GM19455 (cell line): ENCODE measurements around the gene RFX2.
"Not testable (repeated sequence)": the region's sequence is repeated elsewhere in the genome, so short reads cannot be mapped to it uniquely, and the experiment has no call there.

Experiments
- ATAC-seq: cut with Tn5 transposase; IDR thresholded peaks from one replicate; pipeline ENCODE4 v1.9.1; 2021; ENCODE audit not compliant: unreplicated experiment

RFX2 gene

DNA sequence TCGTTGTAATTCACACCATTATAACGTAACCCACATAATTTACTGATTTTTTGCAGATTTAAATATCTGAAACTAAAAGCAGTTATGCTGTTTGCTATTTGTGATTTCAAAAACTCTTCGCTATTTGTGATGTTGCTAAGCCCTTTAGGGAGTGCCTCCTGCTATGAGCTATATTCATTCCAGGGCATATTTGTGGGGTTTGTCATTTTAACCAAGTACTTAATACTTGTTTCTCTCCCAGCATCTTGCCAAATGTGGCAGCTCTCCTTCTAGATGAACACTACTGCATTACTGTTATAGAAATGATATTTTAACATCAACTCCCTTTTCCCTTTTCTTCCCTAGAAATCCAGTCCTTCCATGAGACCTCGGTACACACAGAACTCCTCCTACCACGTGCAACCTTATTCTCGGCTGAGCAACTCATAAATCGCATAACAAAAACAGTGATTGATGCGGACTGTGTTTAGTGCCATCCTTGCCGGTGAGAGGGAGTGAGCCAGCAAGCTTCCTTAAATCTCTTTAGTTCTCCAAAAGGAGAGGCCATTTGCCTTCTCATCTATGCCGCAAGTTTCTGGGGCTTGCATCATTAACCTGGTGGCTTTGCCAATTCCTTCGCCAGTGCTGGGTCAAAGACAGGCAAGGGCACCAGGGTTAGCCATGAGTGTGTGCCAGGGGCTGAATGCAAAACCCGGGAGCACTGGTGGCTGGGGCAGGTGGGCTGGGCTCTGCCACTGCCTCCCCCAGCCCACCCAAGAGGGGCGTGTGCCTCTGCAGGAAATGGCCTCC lies 33.4 kb downstream of the RFX2 start:
- ATAC-seq: no peak

DNA sequence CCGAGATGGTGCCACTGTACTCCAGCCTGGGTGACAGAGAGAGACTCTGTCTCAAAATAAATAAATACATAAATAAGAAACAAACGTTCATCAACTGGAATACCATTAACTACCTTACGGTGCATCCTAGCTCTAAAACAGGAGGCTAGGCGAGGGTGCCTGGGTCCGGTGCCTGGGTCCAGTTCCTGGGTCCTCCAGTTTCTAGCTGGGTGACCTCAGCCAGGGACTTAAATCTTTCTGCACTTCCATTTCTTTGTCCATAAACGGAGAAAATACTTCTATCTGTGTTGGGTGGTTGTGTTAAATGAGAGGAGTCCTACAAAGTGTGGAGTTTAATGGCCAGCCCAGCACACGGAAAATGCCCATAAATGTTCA lies 34.0 kb downstream of the RFX2 start:
- ATAC-seq: no peak

DNA sequence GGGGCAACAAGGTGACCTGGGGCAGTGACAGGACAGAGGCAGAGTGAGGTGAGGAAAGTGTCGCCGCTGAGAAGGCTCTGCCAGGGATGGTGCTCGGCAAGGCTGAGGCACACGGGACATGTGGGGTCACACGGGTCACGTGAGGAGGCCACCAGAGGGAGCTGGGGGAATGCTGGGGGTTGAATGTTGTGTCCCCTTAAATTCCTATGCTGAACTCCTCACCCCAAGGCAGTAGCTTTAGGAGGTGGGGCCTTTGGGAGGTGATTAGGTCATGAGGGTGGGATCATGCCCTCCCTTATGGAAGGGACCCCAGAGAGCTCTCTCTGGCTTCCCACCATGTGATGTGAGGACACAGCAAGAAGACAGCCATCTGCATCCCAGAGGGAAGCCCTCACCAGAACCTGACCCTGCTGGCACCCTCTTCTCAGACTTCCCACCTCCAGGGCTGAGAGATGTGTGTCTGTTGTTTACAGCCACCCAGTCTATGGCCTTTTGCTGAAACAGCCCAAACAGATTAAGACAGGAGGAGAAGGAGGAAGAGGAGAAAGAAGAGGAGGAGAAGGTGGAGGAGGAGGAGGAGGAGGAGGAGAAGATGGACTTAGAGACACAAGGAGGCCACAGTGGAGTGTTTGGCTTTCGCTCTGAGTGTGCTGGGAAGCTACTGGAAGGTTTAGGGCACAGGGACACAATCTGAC lies 35.4 kb downstream of the RFX2 start:
- ATAC-seq: no peak

DNA sequence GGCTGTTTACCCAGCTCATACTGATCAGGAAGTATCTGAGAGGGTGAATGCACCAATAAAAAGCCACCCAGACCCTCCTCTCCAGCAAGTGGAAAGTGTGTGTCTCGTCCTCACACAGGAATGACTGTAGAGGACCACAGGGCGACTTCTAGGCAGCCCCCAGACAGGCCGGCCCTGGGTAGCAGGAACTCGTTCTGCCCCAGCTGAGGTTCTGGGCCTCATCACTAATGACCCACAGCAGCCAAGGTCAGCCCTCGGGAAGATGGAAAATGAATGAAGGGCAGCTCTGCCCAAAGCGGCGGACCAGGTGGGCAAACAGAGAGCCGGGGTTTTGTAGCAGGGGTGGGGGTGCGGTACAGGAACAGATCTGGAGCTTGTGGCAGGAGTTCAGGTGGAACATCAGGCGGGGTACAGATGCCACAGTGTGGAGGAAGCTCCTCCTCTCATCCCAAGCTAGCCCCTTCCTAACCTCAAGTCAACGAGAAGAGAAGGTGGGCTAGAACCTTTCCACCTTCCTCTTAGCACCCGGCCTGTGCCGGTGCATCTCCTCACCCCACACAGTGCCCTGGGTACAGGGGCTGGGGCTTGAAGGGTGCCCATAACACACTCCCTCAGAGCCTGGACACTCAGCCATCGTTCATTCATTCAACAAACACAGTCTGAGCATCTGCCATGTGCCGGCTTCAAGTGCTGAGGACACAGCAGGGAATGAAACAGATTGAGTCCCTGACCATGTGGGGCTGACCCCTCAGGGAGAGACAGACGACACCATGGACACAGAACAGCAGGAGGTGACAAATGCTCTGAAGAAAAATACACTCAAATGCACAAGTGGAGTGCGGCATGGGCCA lies 36.2 kb downstream of the RFX2 start:
- ATAC-seq: no peak

DNA sequence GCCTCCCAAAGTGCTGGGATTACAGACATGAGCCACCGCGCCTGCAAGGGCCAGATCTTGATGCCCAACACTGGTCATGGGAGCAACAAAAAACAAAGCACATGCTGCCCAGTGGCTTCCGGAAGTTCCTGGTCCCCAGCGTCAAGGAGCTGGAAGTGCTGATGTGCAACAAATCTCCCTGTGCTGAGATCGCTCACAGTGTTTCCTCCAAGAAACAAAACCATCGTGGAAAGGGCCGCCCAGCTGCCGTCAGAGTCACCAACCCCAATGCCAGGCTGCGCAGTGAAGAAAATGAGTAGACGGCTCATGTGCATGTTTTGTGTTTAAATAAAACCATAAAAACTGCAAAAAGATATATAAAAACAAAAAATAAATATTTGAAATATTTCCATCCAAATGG lies 37.1 kb downstream of the RFX2 start:
- ATAC-seq: not testable (repeated sequence)

DNA sequence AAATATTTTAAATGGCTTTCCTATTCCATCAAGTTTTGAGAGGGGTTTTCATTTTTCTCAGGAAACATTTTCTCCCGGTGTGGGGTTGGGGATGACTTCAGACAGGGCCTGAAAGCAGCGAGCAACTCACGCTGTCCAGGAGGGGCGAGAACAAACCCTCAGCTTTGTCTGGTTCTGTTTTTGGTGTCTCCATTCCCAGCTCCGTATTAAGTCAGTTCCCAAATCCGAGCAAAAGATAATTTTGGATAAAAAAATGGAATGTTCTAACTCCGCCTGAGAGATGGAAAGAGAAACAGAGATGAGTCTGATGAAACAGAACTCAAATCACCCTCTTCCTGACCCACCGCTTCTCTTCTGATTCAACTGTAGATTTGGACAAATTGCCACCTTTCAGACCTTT lies 38.4 kb downstream of the RFX2 start:
- no peak for ATAC-seq

DNA sequence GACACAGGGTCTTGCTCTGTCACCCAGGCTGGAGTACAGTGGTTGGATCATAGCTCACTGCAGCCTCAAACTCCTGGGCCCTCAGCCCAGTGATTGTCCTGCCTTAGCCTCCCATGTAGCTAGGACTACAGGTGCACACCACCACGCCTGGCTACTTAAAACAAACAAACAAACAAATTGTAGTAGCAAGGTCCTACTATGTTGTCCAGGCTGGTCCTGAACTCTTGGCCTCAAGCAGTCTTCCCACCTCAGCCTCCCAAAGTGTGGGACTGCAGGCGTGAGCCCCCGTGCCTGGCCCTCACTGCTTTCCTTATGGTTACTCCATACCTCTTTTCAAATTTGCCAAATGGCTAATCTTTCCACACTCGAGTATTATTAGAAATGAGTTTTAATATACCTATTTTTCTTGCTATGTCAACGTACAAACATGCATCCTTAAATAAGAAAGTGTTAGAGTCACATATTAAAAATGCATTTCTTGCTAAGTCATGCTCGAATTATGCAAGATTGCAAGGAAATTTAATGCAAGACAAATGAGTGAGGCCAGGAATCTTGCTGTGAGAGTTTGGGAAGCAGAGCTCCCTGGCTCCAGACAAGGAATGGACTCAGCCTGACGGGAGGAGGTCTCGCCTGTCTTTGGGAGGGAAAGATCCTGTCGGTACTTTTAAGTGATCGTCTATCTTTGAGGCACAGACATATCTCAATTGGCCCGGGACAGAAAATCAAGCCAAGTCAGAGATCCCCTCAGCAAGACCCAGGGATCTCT lies 39.4 kb downstream of the RFX2 start:
- ATAC-seq: no peak

DNA sequence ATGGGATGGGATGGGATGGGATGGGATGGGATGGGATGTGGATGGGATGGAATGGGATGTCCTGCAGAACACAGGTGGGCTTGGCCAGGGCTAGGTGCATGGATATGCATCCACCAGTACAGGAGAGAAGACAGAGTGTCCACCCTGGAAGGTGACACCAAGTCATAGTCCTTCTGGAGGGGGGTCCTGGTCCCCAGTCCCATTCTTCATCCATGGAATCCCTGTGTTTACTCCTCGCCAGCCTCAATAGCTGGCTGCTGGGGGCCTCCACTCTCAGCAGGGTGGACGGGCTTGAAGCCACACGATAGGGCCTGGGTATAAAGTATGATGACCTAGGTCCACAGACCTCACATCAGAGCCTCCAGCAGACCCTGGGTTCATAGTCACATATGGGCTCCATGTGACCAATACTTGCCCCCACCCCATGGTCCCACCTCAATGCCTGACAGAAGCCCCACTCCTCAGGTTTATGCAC lies 40.1 kb downstream of the RFX2 start:
- ATAC-seq: no peak

DNA sequence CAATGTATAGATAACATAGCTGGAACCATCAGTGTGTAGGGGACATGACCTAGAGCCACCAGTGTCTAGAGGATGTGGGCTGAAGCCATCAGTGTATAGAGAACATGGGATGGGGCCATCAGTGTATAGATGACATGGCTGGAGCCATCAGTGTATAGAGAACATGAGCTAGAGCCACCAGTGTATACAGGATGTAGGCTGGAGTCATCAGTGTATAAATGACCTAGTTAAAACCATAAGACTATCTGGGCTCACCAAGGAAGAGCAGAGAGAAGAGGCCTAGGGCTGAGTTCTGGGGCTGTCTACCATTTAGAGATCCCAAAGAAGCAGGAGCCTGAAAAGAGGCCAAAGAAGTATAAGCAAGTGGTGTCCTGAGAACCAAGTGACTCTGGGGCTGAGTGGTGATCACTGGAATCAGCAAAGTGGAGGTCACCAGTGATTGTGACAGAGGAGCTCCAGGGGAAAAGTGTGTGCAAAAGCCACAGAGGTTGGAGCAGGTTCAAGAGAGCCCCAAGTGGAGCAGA lies 41.0 kb downstream of the RFX2 start:
- ATAC-seq: no peak

DNA sequence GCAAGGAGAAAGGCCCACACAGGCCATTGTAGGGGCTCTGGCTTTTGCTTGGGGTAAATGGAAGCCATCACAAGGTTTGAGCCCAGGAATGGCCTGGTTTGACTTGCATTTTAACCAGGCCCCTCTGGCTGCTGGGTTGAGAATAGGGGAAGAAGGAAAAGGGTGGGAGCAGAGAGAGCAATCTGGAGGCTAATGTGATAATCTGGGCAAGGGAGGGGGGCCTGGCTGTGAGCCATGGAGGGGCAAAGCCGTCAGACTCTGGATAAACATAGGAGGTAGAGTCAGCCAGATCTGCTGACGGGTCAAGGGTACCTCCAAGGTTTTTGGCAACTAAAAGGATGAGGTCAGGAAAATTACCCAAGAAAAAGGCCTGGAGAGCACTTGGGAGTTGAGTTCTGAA lies 41.6 kb downstream of the RFX2 start:
- no peak for ATAC-seq

DNA sequence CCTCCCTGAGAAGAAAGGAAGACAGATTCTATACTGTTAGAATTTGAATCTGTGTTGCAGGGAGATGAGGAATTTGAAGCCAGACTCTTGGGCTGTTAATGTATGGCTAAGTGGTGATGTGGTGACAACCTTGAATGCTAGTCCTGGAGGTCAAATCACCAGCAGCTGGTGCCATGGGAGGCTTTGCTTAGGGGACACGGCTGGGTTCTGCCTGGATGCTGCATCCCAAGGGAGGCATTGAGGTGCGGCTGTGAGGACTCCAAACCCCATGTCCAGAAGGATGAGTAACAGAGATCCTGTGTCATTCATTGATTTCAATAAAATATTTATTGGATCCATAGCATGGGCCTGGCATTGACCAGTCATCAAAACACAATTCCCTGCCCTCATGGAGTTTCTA lies 42.3 kb downstream of the RFX2 start:
- ATAC-seq: no peak

DNA sequence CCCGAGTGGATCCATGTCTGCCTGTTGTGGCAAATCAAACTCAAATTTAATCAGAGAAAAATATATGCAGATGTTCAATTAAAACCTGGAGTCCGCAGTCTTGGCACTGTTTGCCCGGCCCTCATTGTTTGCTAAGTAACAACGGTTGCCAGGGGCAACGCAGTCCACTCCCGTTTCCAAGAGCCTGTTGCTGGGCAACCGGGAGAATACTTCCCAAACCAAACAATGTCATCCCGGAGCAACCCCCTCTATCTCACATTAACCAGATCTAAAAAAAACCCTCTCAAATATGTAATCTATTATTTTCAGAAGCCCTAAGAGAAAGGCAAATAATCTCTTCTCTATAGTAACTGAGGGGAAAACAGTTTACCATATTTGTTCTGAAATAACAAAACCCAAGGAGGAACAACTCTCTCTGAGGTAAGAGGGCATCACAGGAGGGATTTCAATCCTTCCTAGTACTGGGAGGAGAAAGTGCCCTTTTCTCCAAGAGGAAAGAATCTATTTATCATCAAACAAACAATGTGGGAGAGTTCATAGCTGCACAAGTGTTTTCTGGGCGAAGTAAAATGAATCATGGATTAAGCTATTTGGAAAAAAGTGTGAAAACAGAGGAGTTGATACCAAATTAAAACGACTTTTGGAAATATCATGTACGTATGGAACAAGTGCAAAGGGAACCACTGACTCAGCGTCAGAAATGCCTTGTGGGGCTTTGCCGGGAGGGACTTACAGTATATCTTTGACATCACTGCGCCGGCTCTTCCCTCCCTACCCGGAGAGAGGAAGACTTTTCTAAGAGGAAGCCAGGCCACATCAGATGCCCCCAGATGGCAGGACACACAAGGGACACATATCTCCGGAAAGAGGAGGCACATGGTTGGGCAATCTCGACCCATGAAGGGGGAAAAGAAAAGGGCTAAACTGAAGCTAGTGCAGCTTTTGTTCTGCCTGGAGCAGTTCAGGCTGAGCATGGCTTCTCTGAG lies 43.3 kb downstream of the RFX2 start:
- no peak for ATAC-seq

DNA sequence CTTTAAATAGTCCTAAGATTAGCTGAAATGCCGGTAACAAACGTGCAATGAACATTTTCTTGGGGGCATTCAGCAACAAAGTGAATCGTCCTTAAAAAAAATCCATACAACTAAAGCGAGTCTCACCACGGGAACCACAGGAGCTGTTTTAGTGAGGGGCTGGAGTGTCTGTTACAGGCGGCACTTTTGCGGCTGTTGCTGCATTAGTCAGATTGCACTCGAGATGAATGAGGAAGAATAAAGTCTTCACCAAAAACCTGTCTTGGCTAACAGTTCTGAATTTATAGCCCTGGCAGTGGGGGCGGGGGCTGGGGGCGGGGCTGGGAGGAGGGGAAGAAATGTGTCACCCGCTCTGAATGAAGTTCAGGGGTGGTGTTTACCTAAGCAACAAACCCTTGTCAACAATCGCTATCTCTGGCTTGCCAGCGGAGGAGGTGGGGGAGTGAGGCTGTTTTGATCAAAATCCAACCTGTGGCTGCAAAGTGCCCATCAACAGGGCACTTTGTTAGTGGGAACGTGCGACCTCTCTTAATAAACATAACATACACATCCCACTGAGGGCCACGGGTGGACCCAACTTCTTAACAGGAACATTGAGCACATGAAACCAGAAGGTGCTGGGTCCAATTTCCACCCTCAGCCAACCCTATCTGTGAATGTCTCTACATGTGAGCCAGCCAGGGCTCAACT lies 44.5 kb downstream of the RFX2 start:
- no peak for ATAC-seq

DNA sequence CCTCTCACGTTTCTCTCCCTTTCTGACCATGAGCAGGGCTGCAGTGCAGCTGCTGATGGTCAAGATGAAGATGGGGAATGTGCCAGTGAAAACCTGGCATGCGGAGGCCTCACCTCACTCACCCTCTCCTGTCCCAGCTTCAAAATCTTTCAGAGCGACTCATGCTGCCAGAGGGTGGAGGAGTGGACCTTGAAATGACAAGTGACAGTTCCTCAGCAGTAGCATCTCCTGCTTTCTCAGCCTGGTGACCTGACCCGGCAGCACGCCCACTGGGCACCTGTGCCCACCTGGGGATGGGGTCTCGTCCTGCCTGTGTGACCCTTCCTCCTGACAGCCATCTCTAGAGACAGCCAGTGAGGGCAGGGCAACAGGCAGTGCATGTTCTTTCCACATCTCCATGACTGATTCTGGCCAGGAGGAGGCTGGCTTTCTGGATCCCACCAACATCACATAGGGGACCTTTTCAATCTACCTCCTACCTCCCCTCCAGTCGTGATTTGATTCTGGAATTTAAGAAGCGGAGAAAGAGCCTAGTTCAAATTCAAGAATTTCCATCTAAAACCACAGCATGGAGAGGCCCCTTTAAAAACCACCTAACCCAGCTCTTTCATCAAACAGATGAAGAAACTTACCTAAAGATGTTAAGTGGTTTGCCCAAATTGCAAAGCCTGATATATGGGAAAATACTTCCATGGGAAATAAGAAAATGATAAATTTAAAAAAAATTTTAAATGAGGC lies 45.8 kb downstream of the RFX2 start:
- ATAC-seq: no peak

DNA sequence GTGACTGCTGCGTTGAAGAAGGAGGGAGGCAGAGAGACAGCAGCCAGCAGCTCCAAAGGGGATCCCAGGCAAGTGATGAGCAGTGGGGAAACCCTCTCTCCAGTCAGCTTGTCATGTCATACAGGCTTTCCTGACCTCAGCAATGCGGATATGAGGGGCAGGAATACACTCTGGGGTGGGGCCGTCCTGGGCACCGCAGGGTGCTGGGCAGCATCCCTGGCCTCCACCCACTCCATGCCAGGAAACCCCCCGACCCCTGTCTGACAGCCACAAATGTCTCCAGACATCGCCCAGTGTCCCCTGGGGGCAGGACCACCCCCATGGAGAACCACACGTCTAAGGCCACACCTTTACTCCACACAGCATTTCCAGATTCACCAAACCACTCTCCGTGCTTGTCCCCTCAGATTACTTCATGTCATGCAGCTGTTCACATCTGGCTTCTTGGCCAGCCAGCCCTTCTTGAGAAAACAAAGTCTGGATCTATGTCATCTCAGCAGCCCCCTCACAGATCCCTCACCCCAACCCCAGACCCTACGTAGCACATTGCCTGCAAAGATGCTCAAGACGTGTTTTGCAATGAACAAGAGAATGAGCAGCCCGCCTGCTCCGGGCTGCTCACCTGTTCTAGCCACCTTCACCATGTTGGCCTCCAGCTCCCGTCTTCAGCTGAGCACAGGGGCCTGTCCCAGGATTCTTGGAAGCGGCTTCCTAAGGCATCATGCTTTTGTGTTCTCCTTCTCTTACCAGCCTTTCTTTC lies 46.5 kb downstream of the RFX2 start:
- no peak for ATAC-seq

DNA sequence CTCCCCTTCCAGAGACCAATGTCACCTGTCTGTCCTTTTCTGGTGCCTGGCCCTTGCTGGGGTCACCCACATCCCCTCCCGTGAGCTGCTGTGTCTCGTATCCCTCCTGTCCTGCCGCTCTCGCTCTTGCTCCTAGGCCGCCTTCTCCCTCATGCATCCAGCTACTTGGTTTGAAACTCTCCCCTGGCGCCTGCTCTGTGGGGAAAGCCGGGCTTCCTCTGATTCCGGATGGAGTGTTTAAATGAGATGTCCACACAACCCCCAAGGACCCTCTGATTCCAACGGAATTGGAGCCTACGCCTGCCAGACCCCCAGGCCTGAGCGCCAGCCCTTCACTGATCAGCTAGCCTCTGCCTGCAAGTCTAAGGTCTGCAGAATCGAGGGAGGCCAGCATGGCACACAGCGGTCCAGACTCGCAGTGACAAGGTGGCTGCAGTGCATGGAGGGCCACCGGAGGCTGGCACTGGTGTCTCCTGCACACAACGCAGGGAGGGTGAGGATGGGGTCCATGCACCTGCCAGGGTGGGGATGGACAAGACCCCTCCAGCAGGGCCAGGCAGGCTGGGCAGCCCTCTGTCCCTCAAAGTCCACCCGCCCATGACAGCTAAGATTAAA lies 47.2 kb downstream of the RFX2 start:
- ATAC-seq: no peak

DNA sequence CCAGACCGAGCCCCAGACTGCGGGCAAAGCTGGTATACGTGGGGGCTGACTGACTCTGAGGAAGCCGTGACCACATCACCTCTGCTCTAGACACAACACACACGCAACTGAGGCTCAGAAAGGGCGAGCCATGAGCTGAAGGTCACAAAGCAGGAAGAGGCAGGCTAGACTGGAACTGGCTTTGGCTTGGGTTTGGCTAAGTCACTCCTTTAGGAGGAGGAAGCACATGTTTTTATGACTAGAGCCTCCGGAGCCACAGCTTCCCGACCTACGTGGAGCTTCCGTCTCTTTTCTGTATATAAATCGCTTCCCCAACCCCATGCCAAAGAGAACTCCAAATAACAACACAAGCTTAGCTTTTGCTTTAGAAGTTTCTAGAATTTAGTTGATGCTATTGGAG lies 48.0 kb downstream of the RFX2 start:
- no peak for ATAC-seq
